Measurements from ENCODE around the gene SH3BP2.

GRCh38 chr4:2814627-2815270 lies 21.9 kb downstream of the SH3BP2 start:
- TF ChIP-seq POLR2A (IDR thresholded peaks at IDR 0.05) = no peak
- TF ChIP-seq POLR2AphosphoS5 (IDR thresholded peaks at IDR 0.05) = no peak

Data from transverse colon (tissue), 3 donors.